Endometrial microvascular endothelial cells (primary cell): ENCODE data around the gene ABCA2. TPM values are rescaled to one million over a fixed set of nuclear protein-coding genes. Genes with fewer than 3 reads are reported as not detected.

ENCODE experiments used
- in situ Hi-C: cut with HindIII; loops from 2 replicates; pipeline ENCODE4 v1.10.0; 2017; ENCODE audit warnings: low sequenced_read_pairs, low pct_unique_long_range_greater_than_20kb; ENCODE audit errors: inconsistent ontology term
- total RNA-seq: library from RNA; depleted of rRNA; stranded (reverse); fragments of >200 nt; gene quantifications from one replicate; pipeline ENCODE4 v1.2.3, GENCODE V29; 2015; ENCODE audit errors: inconsistent ontology term

ABCA2 gene
- total RNA-seq, 1 donor from 2014 or later, result 4.0 TPM

GRCh38 chr9:136991993-136992818, 35.8 kb downstream of the ABCA2 start, which contains the start of gene PAXX:
Gene PAXX (plus strand): TSS chr9:136992422. CDS start chr9:136992444, 22 bp downstream.
- in situ Hi-C loops, result no loop called here

- in situ Hi-C loops, result no loop called here
Measured at GRCh38 chr9:136990242-136990911, 37.7 kb downstream of the ABCA2 start.

- in situ Hi-C loops, result no loop called here
Measured at GRCh38 chr9:136988872-136989271, 39.2 kb downstream of the ABCA2 start.

DNA sequence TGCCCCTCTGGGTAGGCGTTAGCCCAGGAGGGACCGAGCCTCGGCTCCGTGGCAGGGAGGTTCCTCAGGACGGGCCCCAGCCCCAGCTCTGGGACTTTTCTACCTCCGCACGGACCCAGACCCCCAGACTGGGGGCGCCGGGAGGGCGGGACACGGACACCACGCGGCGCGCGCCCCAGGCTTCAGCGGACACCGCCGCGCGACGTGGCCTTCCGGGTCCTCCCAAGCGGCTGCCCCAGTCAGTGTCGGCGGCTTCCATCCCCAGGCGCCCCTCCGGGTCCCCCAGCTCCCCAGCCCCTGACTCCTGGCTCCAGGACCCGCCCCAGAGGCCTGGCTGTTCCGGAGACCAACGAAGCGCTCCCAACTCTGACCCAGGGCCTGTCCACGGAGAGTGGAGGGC, 42.2 kb downstream of the ABCA2 start:
- in situ Hi-C loops, result no loop called here

DNA sequence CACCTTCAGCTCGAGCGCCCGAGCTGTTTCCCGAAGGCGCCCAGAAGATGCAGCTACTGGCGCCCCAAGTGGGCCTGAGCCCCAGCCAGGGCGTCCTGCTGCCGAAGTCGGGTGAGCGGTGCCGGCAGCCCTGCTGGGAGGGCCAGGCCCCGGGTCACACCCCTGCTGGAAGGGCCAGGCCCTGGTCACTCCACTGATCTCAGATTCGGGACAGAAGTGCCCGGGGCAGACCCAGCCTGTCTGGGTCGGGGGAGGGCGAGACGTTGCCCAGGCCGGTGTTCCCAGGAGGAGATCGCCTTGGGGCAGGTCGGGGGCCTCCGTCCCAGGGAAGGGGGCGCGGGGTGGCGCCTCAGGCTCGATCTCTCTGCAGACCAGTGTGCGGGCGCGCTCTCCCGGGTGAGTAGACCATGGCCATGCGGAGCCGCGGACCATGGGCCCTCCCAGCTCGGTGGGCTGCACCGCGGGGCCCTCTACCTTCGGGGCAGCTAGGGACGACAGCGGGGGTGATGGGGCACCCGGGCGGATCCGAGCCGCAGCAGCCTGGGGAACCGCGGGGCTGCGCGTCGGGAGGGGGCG, 42.9 kb downstream of the ABCA2 start:
- in situ Hi-C loops, result no loop called here

- in situ Hi-C loops, result no loop called here
Measured at GRCh38 chr9:136984464-136985026, 43.5 kb downstream of the ABCA2 start.

DNA sequence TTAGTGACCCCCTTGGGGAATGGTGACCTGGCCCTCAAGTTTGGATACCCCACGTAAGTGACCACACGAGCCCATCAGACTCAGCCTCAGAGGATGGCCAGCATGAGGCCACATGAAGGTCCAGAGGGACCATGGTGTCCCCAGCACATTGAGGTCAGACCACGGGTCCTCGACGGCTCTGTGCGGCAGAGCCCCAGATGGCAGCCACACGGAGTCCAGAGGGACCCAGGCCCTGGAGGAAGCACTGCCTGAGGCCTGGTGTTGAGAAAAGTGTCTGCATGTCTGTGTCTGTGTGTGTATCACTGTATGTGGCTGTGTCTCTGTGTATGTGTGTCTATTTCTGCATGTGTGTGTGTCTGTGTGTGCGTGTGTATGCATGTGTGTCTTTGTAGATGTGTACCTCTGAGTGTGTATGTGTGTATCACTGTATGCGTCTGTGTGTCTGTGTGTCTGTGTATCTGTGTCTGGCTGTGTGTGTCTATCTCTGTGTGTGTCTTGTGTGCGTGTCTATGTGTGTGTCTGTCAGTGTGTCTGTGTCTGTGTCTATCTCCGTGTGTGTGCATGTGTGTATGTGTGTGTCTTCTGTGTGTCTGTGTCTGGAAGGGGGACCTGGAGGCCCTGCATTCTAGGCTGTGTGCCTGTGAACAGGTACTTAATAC, 44.3 kb downstream of the ABCA2 start:
- in situ Hi-C loops, result no loop called here

- in situ Hi-C loops, result no loop called here
Measured at GRCh38 chr9:136983167-136983566, 44.9 kb downstream of the ABCA2 start.

DNA sequence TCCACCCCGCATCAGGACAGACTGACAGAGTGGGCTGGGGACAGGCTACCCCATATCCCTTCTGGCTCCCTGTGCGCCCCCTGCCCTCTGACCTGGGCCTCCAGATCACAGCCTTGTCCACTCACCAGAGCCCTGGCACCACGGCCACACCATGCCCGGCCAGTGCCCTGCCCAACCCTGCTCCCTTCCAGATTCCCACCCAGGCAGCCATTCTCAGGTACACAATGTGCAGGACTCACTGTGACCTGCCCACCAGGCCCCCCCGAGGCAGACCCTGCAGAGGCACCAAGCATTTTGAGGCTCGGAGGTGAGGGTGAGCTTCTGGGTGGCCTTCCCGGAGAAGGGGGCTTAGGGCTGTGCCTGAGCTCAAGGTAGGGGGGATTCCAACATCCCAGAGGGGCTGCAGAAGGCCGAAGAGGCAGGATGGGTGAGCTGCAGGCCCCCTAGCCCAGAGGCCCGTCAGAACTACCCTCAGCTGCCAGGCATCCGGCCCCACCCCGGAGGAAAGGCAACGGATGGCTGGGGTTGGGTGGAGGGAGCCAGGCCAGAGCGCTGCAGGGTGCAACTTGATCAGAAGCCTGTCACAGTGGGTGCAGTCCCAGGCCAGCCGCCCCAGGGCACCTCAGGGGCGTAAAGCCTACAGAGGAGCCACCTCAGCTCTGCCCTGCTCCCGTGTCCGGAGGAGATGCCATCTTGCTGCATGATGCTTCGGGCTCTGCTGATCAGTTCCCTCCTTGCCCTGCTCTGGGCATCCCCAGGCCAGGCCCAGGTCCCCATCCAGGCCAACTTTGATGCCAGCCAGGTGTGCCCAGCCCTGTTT, 45.6 kb downstream of the ABCA2 start, which contains the start of gene LCNL1:
LCNL1 (plus strand) TSS at position 762 of the 820 bp plus-strand sequence. CDS start 594 bp downstream, outside the sequence.
- in situ Hi-C loops, result no loop called here

- in situ Hi-C loops, result no loop called here
Measured at GRCh38 chr9:136981588-136982231, 46.3 kb downstream of the ABCA2 start.

DNA sequence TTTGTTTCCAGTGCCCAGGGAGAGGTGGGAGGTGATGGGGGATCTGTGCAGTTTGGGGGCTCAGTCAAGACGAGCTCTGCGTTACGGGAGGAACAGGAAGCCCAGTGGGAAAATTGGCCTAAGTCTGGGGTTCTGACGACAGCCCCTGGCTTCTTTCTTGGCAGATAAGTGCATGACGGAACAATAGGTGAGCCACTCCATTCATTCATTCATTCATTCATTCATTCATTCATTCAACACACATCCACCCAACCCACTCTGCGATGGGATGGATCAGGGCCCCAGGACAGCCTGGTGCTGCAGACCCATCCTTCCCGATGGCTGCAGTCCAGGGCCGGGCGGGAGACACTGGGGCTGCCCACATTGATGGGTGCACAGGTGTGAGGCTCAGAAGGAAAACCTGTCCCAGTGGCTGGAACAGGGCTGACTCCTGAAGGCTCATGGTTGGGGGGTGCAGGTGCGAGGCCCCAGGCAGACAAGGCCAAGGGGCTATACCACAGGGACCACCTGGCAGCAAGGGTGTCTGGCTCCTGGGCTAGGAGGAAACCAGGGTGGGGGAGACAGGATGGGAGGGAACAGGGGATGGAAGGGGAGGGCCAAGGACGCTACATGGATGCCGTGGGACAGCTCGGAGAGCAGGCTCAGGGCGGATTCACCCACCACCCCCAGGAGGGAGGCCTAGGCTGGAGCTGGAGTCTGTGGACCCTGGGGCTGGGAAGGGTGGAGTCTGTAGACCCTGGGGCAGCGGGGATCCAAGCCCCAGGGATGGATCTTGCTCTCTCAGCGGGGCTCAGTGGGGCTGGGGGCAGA, 47.2 kb downstream of the ABCA2 start:
- in situ Hi-C loops, result no loop called here

DNA sequence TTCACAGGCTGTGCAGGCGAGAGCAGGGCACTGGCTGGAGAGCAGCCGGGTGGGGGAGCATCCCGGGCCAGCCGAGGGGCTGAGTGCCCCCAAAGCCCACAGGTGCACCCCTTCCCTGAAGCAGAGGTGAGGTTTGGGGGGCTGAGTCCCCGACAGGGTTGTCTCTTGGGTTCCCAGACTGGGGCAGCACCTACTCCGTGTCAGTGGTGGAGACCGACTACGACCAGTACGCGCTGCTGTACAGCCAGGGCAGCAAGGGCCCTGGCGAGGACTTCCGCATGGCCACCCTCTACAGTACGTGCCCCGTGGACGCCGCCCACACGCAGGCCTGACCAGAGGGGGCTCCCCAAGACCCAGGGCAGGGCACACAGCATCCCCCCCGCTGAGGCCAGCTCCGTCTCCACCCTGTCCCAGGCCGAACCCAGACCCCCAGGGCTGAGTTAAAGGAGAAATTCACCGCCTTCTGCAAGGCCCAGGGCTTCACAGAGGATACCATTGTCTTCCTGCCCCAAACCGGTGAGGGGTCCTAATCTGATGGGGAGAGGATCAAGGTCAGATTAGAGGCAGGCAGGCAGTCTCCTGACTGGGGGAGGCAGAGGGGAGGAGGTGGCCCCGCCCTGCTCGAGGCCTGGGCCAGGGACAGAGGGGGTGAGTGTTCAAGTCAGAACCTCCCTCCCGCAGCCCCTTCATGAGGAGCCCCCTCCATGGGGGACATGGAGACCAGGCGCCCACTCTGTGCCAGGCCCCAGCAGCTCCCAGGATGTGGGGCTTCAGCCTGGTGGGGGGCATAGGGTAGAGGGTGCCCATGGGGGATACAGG, 48.1 kb downstream of the ABCA2 start:
- in situ Hi-C loops, result no loop called here

DNA sequence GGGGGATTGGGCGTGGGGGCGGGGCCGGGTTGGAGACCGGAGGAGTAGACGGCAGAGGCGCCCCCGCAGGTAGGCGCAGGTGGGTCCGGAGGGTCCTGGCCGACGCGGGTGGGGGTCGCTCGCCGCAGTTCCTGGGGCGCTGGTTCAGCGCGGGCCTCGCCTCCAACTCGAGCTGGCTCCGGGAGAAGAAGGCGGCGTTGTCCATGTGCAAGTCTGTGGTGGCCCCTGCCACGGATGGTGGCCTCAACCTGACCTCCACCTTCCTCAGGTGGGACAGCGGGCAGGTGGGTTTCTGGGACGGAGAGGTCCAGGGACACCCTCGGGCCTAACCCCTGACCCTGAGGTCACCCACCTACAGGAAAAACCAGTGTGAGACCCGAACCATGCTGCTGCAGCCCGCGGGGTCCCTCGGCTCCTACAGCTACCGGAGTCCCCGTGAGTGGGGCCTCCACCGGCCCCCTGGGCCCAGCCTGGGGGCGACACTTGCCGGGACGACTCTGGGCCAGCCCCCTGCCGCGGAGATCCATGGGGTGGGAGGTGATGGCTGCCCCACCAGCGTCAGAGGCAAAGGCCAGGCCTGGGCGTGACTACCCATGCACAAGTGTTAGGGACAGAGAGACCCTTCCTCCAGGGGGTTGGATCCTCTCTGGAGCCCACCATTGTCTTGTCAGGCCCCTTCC, 49.0 kb downstream of the ABCA2 start:
- in situ Hi-C loops, result no loop called here

GRCh38 chr9:136978073-136978864, 49.8 kb downstream of the ABCA2 start:
- in situ Hi-C loops, result no loop called here

GRCh38 chr9:136977649-136978072, 50.4 kb downstream of the ABCA2 start:
- in situ Hi-C loops, result no loop called here
